Endothelial cell of umbilical vein (primary cell): ENCODE measurements around the gene HSP90AA1.

Experiments used
- CTCF ChIP-seq, 2 donors: IDR thresholded peaks; 1 replicate in 1 of 2; 2 replicates in 1 of 2; pipeline ENCODE4 v1.5.1; 2011; ENCODE audit warnings: low read length in 2 of 2, mild to moderate bottlenecking in 2 of 2, moderate library complexity in 2 of 2, control low read depth in 1 of 2, inconsistent platforms in 1 of 2, low read depth in 1 of 2; ENCODE audit not compliant: insufficient read depth in 1 of 2; ENCODE audit errors: extremely low read depth in 1 of 2
- EZH2 ChIP-seq: IDR thresholded peaks from 2 replicates; pipeline ENCODE4 v1.6.1; 2012; ENCODE audit warnings: borderline replicate concordance, low read depth, mild to moderate bottlenecking, moderate library complexity, low read length, inconsistent platforms; ENCODE audit not compliant: severe bottlenecking
- POLR2A ChIP-seq: IDR thresholded peaks from 2 replicates; pipeline ENCODE4 v1.6.1; 2012; ENCODE audit warnings: low read depth, mild to moderate bottlenecking, control low read depth, low read length
- POLR2AphosphoS5 ChIP-seq: IDR thresholded peaks from 2 replicates; pipeline ENCODE4 v1.6.1; 2012; ENCODE audit warnings: low read depth, mild to moderate bottlenecking, control low read depth, low read length, moderate library complexity; ENCODE audit not compliant: insufficient read depth

DNA sequence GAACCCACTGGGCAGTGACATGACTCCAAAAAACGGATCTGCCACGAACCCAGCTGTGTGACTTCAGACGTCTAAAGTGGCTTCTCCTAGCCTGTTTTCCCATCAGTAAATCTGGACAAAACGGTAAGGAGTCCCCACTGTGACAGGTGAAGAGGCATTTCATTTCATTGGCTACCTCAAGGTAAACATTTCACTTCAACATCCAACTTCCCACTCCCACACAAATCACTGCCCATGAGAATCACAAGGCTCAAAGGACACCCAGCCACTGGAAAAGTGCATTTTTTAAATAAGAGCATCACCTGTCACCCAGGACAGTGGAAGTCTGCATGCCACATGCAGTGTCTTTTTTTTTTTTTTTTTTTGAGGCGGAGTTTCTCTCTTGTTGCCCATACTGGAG is 27.9 kb downstream of the HSP90AA1 start:
- TF ChIP-seq CTCF (IDR thresholded peaks at IDR 0.05; ENCODE audit: extremely low read depth in 1 of 2, insufficient read depth in 1 of 2, low read depth in 1 of 2, low read length in 2 of 2) (no peak), EZH2 (no peak), POLR2A (no peak), POLR2AphosphoS5 (no peak)
